Measurements from ENCODE around the gene TCP11L2. TPM values are rescaled to one million over a fixed set of nuclear protein-coding genes. Genes with fewer than 3 reads are reported as not detected.

TCP11L2 gene
- total RNA-seq, 4 donors from 2014 or later, result 22.3 to 59.7 (median 45.2) TPM

- H3K36me3 ChIP-seq, result no peaks in the 10 kb centered on the region
- no peak overlapping the region for H3K4me3 ChIP-seq
- no peaks in the 10 kb centered on the region for H3K27me3 ChIP-seq
- H3K4me1 ChIP-seq, result no peaks in the 10 kb centered on the region
- TF ChIP-seq POLR2A (IDR thresholded peaks at IDR 0.05) (no peak), CTCF (IDR thresholded peaks at IDR 0.05) (no peak)
- no peak for DNase-seq
- H3K9me3 ChIP-seq, result no peaks in the 10 kb centered on the region
- intact Hi-C loops (cut with DNase I; ENCODE audit: low total_unique reads), result no loop called here
- H3K27ac ChIP-seq, result no peak overlapping the region
These were observed 18.8 kb downstream of the TCP11L2 start for GRCh38 chr12:106321139-106321850.

- TF ChIP-seq CTCF (IDR thresholded peaks at IDR 0.05) (no peak), POLR2A (IDR thresholded peaks at IDR 0.05) (no peak)
- intact Hi-C loops (cut with DNase I; ENCODE audit: low total_unique reads), result no loop called here
- Histone ChIP-seq H3K4me3 (no peak overlapping the region), H3K36me3 (no peaks in the 10 kb centered on the region), H3K4me1 (no peaks in the 10 kb centered on the region), H3K9me3 (no peaks in the 10 kb centered on the region), H3K27ac (no peak overlapping the region), H3K27me3 (no peaks in the 10 kb centered on the region)
- no peak for DNase-seq
These were observed 21.0 kb downstream of the TCP11L2 start for GRCh38 chr12:106323537-106323936.

GRCh38 chr12:106327309-106327869, 24.9 kb downstream of the TCP11L2 start:
- H3K36me3 ChIP-seq, result no peaks in the 10 kb centered on the region
- H3K9me3 ChIP-seq, result no peaks in the 10 kb centered on the region
- no peak for DNase-seq
- H3K4me1 ChIP-seq, result no peaks in the 10 kb centered on the region
- no peaks in the 10 kb centered on the region for H3K27me3 ChIP-seq
- no peak for TF ChIP-seq CTCF (IDR thresholded peaks at IDR 0.05)
- TF ChIP-seq POLR2A (IDR thresholded peaks at IDR 0.05), result no peak
- intact Hi-C loops (cut with DNase I; ENCODE audit: low total_unique reads), result no loop called here
- no peak overlapping the region for H3K27ac ChIP-seq
- no peak overlapping the region for H3K4me3 ChIP-seq

- no peak for TF ChIP-seq POLR2A (IDR thresholded peaks at IDR 0.05)
- TF ChIP-seq CTCF (IDR thresholded peaks at IDR 0.05), result no peak
- Histone ChIP-seq H3K4me3 (no peak overlapping the region), H3K27me3 (no peaks in the 10 kb centered on the region), H3K27ac (peak overlapping the region; percentile 57 to 60), H3K36me3 (no peaks in the 10 kb centered on the region), H3K9me3 (no peaks in the 10 kb centered on the region), H3K4me1 (no peaks in the 10 kb centered on the region)
- no peak for DNase-seq
- intact Hi-C loops (cut with DNase I; ENCODE audit: low total_unique reads), result no loop called here
These were observed 26.2 kb downstream of the TCP11L2 start for GRCh38 chr12:106328735-106329134.

GRCh38 chr12:106329231-106329982, 26.9 kb downstream of the TCP11L2 start:
- TF ChIP-seq CTCF (IDR thresholded peaks at IDR 0.05) (no peak), POLR2A (IDR thresholded peaks at IDR 0.05) (no peak)
- peak overlapping the region; percentile 57 to 60 for H3K27ac ChIP-seq
- peak in 1 of 2 donors; percentile 25 for DNase-seq
- intact Hi-C loops (cut with DNase I; ENCODE audit: low total_unique reads), result no loop called here
- no peak overlapping the region for H3K4me3 ChIP-seq
- no peaks in the 10 kb centered on the region for H3K27me3 ChIP-seq
- no peaks in the 10 kb centered on the region for H3K4me1 ChIP-seq
- H3K9me3 ChIP-seq, result no peaks in the 10 kb centered on the region
- H3K36me3 ChIP-seq, result no peaks in the 10 kb centered on the region

All from uterus (tissue), 4 donors.